Measurements from ENCODE around the gene TGFB1I1. TPM values are rescaled to one million over a fixed set of nuclear protein-coding genes. Genes with fewer than 3 reads are reported as not detected.

Gene TGFB1I1
- total and polyA plus RNA-seq, 2 donors (not counting 1 experiment from before 2014, with no cell fraction given) = 0.16 to 4.0 TPM

GRCh38 chr16:31507617-31507928 lies 35.6 kb downstream of the TGFB1I1 start:
- H3K9me3 ChIP-seq (ENCODE audit: control extremely low read depth in 1 of 3, control insufficient read depth in 2 of 3, insufficient read depth in 1 of 3, low read length in 2 of 3) = no peaks in the 10 kb centered on the region
- H3K27ac ChIP-seq (ENCODE audit: low read length in 2 of 2) = peak overlapping the region; percentile 80 to 88
- H3K4me1 Mint-ChIP-seq = peaks cover 43% of the 10 kb centered on the region
- H3K9ac ChIP-seq (ENCODE audit: low read length) = peak overlapping the region; percentile 84
- WGBS (ENCODE audit: insufficient coverage) = 5% methylated on average over 9 of the region's 12 CpGs
- peak overlapping the region; percentile 92 for H3K4me3 Mint-ChIP-seq
- H3K4me1 ChIP-seq (ENCODE audit: control insufficient read depth in 2 of 2, insufficient read depth in 2 of 2, low read length in 2 of 2) = peaks cover 32 to 33% of the 10 kb centered on the region in 2 donors
- H3K27me3 ChIP-seq (replicated peaks in 1 of 4; ENCODE audit: control extremely low read depth in 1 of 4, control insufficient read depth in 3 of 4, insufficient read depth in 4 of 4, low read length in 3 of 4) = no peaks in the 10 kb centered on the region
- ChIA-PET CTCF (interaction anchor here (1.0 to 1.4 kb wide), 2 partner anchors 47 to 328 kb away, joined by 3 to 7 read pairs; partner anchors contain the start of gene FUS), POLR2A (interaction anchor here (1.0 kb wide), 2 partner anchors 9 to 48 kb away, joined by 3 to 5 read pairs; partner anchors contain the start of gene ARMC5)
- no peaks in the 10 kb centered on the region for H3K27me3 Mint-ChIP-seq
- H3K27ac Mint-ChIP-seq = peak overlapping the region; percentile 95
- DNase-seq (no peak), ATAC-seq (ENCODE audit: low read depth) (no peak)
- peak overlapping the region; percentile 90 for H3K4me2 ChIP-seq (replicated peaks; ENCODE audit: low read depth, low read length, poor library complexity, severe bottlenecking)
- peaks cover 0 to 3% of the 10 kb centered on the region in 2 experiments for H3K36me3 ChIP-seq (replicated peaks in 1 of 2; ENCODE audit: control extremely low read depth in 1 of 2, control insufficient read depth in 1 of 2, extremely low read depth in 1 of 2, insufficient read depth in 2 of 2, low read length in 1 of 2)
- intact Hi-C loops (cut with micrococcal nuclease) = no loop called here
- no peaks in the 10 kb centered on the region for H4K20me1 ChIP-seq (ENCODE audit: control insufficient read depth, insufficient read depth, low read length, poor library complexity, severe bottlenecking)
- TF ChIP-seq EZH2 (IDR thresholded peaks at IDR 0.05; ENCODE audit: borderline replicate concordance, insufficient read depth, low read depth, low read length, poor library complexity, severe bottlenecking) (no peak), CTCF (IDR thresholded peaks at IDR 0.05) (no peak)
- no peaks in the 10 kb centered on the region for H3K9me3 Mint-ChIP-seq (ENCODE audit: insufficient read depth)
- H3K4me3 ChIP-seq (ENCODE audit: control extremely low read depth in 1 of 5, extremely low read depth in 1 of 5, insufficient read depth in 1 of 5, low read depth in 2 of 5, low read length in 4 of 5) = peak overlapping the region; percentile 36 to 95 (median 87)
- peak overlapping the region; percentile 85 for H2AFZ ChIP-seq (ENCODE audit: insufficient read depth, low read depth, low read length, poor library complexity, severe bottlenecking)
- H3K79me2 ChIP-seq (ENCODE audit: control insufficient read depth, insufficient read depth, low read length) = peaks cover 18% of the 10 kb centered on the region

- peak within 1 kb of the TSS; percentile 90 for H3K4me2 ChIP-seq (replicated peaks; ENCODE audit: low read depth, low read length, poor library complexity, severe bottlenecking)
- CTCF ChIA-PET = interaction anchor here (1.0 to 1.4 kb wide), 2 partner anchors 48 to 328 kb away, joined by 3 to 7 read pairs; partner anchors contain the start of gene FUS
Observed at GRCh38 chr16:31507929-31508705, 36.2 kb downstream of the TGFB1I1 start, which contains the start of gene RUSF1. Gene RUSF1 (minus strand): TSS chr16:31508391. CDS start chr16:31508373, 18 bp downstream.

More at GRCh38 chr16:31507929-31508705, 36.2 kb downstream of the TGFB1I1 start, which contains the start of gene RUSF1:
- H3K4me3 ChIP-seq (ENCODE audit: control extremely low read depth in 1 of 5, extremely low read depth in 1 of 5, insufficient read depth in 1 of 5, low read depth in 2 of 5, low read length in 4 of 5) = peak within 1 kb of the TSS; percentile 36 to 95 (median 87)
- H4K20me1 ChIP-seq (ENCODE audit: control insufficient read depth, insufficient read depth, low read length, poor library complexity, severe bottlenecking) = no peaks in the 10 kb centered on the region
- peak; percentile 87 for DNase-seq
- H3K4me1 ChIP-seq (ENCODE audit: control insufficient read depth in 2 of 2, insufficient read depth in 2 of 2, low read length in 2 of 2) = peaks cover 32 to 33% of the 10 kb centered on the region in 2 donors
- H2AFZ ChIP-seq (ENCODE audit: insufficient read depth, low read depth, low read length, poor library complexity, severe bottlenecking) = peak within 1 kb of the TSS; percentile 85
- ATAC-seq (ENCODE audit: low read depth) = peak; percentile 94
- no peaks in the 10 kb centered on the region for H3K27me3 ChIP-seq (replicated peaks in 1 of 4; ENCODE audit: control extremely low read depth in 1 of 4, control insufficient read depth in 3 of 4, insufficient read depth in 4 of 4, low read length in 3 of 4)
- Mint-ChIP-seq H3K27ac (peak within 1 kb of the TSS; percentile 95), H3K27me3 (no peaks in the 10 kb centered on the region), H3K4me3 (peak within 1 kb of the TSS; percentile 92), H3K9me3 (ENCODE audit: insufficient read depth) (no peaks in the 10 kb centered on the region), H3K4me1 (peaks cover 43% of the 10 kb centered on the region)
- POLR2A ChIA-PET = interaction anchor here (1.0 kb wide), 3 partner anchors 9 to 48 kb away, joined by 3 to 5 read pairs (median 3); partner anchors contain the start of gene ARMC5
- H3K79me2 ChIP-seq (ENCODE audit: control insufficient read depth, insufficient read depth, low read length) = peaks cover 18% of the 10 kb centered on the region
- peak within 1 kb of the TSS; percentile 84 for H3K9ac ChIP-seq (ENCODE audit: low read length)
- H3K27ac ChIP-seq (ENCODE audit: low read length in 2 of 2) = peak within 1 kb of the TSS; percentile 80 to 88
- intact Hi-C loops (cut with micrococcal nuclease) = loop anchor here (1.0 kb wide), 4 partner anchors 21 to 205 kb away; partner anchors contain the start of gene ARMC5
- peaks cover 0 to 3% of the 10 kb centered on the region in 2 experiments for H3K36me3 ChIP-seq (replicated peaks in 1 of 2; ENCODE audit: control extremely low read depth in 1 of 2, control insufficient read depth in 1 of 2, extremely low read depth in 1 of 2, insufficient read depth in 2 of 2, low read length in 1 of 2)
- H3K9me3 ChIP-seq (ENCODE audit: control extremely low read depth in 1 of 3, control insufficient read depth in 2 of 3, insufficient read depth in 1 of 3, low read length in 2 of 3) = no peaks in the 10 kb centered on the region
- WGBS (ENCODE audit: insufficient coverage) = under 1% methylated on average over 65 of the region's 65 CpGs
- TF ChIP-seq CTCF (IDR thresholded peaks at IDR 0.05) (no peak), EZH2 (IDR thresholded peaks at IDR 0.05; ENCODE audit: borderline replicate concordance, insufficient read depth, low read depth, low read length, poor library complexity, severe bottlenecking) (no peak)
